Measurements from ENCODE around the gene ROR2. TPM values are rescaled to one million over a fixed set of nuclear protein-coding genes. Genes with fewer than 3 reads are reported as not detected.
A peak's percentile ranks its signal among the peaks of the same experiment; 100 is the strongest.

ROR2 gene
- total and polyA plus RNA-seq, 2 of the 13 experiments (the other 11 are each of a cell fraction or from before 2014, with no cell fraction given): not detected

DNA sequence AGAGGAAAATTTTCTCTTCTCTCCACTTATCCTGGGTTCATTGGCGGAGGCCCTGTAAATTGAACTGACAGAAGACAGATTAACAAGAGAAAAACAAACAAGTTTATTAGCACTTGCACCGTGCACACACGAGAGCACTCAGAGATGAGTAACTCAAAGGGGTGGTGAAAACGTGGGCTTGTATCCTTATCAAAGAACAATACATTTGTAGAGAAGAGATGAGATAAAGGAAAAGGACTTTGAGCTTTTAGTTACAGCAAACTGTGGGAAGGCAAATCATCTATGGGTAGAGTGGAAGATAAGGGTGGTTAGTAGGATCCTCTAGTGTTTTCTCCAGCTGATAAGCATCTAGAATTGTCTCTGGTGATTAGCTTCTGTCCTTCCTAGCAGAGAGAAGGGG lies 44.4 kb upstream of the ROR2 start (continued):
- peak; percentile 68 for TF ChIP-seq FOSL2 (CRISPR knock-in tag; IDR thresholded peaks at IDR 0.05)
- no peak for TF ChIP-seq SALL1 (CRISPR knock-in tag; IDR thresholded peaks at IDR 0.05)
- peak; percentile 92 for TF ChIP-seq GATA4 (IDR thresholded peaks at IDR 0.05; ENCODE audit: borderline replicate concordance, low read depth)
- TF ChIP-seq, protein P1, sequence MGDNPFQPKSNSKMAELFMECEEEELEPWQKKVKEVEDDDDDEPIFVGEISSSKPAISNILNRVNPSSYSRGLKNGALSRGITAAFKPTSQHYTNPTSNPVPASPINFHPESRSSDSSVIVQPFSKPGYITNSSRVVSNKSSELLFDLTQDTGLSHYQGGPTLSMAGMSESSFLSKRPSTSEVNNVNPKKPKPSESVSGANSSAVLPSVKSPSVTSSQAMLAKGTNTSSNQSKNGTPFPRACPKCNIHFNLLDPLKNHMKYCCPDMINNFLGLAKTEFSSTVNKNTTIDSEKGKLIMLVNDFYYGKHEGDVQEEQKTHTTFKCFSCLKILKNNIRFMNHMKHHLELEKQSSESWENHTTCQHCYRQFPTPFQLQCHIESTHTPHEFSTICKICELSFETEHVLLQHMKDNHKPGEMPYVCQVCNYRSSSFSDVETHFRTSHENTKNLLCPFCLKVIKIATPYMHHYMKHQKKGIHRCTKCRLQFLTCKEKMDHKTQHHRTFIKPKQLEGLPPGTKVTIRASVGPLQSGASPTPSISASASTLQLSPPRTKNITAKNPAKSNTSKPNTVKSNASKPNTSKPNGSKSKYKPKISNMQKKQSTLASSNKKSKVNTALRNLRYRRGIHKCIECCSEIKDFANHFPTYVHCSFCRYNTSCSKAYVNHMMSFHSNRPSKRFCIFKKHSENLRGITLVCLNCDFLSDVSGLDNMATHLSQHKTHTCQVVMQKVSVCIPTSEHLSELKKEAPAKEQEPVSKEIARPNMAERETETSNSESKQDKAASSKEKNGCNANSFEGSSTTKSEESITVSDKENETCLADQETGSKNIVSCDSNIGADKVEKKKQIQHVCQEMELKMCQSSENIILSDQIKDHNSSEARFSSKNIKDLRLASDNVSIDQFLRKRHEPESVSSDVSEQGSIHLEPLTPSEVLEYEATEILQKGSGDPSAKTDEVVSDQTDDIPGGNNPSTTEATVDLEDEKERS (CRISPR knock-in tag; IDR thresholded peaks at IDR 0.05): no peak
- no peak for TF ChIP-seq RFX3 (CRISPR knock-in tag; IDR thresholded peaks at IDR 0.05)
- TF ChIP-seq, protein P2, sequence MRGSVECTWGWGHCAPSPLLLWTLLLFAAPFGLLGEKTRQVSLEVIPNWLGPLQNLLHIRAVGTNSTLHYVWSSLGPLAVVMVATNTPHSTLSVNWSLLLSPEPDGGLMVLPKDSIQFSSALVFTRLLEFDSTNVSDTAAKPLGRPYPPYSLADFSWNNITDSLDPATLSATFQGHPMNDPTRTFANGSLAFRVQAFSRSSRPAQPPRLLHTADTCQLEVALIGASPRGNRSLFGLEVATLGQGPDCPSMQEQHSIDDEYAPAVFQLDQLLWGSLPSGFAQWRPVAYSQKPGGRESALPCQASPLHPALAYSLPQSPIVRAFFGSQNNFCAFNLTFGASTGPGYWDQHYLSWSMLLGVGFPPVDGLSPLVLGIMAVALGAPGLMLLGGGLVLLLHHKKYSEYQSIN (CRISPR knock-in tag; IDR thresholded peaks at IDR 0.05; ENCODE audit: borderline replicate concordance): no peak
- TF ChIP-seq FOXJ3 (CRISPR knock-in tag; IDR thresholded peaks at IDR 0.05; ENCODE audit: borderline replicate concordance): no peak
- TF ChIP-seq NR2F6 (IDR thresholded peaks at IDR 0.05): 0 out of 2 replicates have a peak, but pooled peaks have one; percentile 8
- no peak for TF ChIP-seq NR2F6 (CRISPR knock-in tag; IDR thresholded peaks at IDR 0.05)
- no peak for TF ChIP-seq TGIF2 (CRISPR knock-in tag; IDR thresholded peaks at IDR 0.05)
- TF ChIP-seq, protein P3, sequence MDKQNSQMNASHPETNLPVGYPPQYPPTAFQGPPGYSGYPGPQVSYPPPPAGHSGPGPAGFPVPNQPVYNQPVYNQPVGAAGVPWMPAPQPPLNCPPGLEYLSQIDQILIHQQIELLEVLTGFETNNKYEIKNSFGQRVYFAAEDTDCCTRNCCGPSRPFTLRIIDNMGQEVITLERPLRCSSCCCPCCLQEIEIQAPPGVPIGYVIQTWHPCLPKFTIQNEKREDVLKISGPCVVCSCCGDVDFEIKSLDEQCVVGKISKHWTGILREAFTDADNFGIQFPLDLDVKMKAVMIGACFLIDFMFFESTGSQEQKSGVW (CRISPR knock-in tag; IDR thresholded peaks at IDR 0.05; ENCODE audit: borderline replicate concordance): no peak
- TF ChIP-seq BCL6 (CRISPR knock-in tag; IDR thresholded peaks at IDR 0.05): 0 out of 2 replicates have a peak, but pooled peaks have one; percentile 11
- TF ChIP-seq, protein P4, sequence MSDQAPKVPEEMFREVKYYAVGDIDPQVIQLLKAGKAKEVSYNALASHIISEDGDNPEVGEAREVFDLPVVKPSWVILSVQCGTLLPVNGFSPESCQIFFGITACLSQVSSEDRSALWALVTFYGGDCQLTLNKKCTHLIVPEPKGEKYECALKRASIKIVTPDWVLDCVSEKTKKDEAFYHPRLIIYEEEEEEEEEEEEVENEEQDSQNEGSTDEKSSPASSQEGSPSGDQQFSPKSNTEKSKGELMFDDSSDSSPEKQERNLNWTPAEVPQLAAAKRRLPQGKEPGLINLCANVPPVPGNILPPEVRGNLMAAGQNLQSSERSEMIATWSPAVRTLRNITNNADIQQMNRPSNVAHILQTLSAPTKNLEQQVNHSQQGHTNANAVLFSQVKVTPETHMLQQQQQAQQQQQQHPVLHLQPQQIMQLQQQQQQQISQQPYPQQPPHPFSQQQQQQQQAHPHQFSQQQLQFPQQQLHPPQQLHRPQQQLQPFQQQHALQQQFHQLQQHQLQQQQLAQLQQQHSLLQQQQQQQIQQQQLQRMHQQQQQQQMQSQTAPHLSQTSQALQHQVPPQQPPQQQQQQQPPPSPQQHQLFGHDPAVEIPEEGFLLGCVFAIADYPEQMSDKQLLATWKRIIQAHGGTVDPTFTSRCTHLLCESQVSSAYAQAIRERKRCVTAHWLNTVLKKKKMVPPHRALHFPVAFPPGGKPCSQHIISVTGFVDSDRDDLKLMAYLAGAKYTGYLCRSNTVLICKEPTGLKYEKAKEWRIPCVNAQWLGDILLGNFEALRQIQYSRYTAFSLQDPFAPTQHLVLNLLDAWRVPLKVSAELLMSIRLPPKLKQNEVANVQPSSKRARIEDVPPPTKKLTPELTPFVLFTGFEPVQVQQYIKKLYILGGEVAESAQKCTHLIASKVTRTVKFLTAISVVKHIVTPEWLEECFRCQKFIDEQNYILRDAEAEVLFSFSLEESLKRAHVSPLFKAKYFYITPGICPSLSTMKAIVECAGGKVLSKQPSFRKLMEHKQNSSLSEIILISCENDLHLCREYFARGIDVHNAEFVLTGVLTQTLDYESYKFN (CRISPR knock-in tag; conservative IDR thresholded peaks at IDR 0.05): peak; percentile 38; the same call in 1 of the 2 replicates
- TF ChIP-seq HHEX (CRISPR knock-in tag; IDR thresholded peaks at IDR 0.05): peak; percentile 47; the same call in 1 of the 2 replicates
- TF ChIP-seq NFE2L1 (CRISPR knock-in tag; IDR thresholded peaks at IDR 0.05; ENCODE audit: borderline replicate concordance): no peak
- TF ChIP-seq FOSL1 (CRISPR knock-in tag; IDR thresholded peaks at IDR 0.05; ENCODE audit: borderline replicate concordance): no peak
- TF ChIP-seq IKZF4 (CRISPR knock-in tag; IDR thresholded peaks at IDR 0.05; ENCODE audit: borderline replicate concordance, low read depth, not compliant biosample characterization): no peak
- TF ChIP-seq NR2F1 (CRISPR knock-in tag; IDR thresholded peaks at IDR 0.05): no peak
- TF ChIP-seq KDM4B (CRISPR knock-in tag; IDR thresholded peaks at IDR 0.05): no peak
- TF ChIP-seq, protein P5, sequence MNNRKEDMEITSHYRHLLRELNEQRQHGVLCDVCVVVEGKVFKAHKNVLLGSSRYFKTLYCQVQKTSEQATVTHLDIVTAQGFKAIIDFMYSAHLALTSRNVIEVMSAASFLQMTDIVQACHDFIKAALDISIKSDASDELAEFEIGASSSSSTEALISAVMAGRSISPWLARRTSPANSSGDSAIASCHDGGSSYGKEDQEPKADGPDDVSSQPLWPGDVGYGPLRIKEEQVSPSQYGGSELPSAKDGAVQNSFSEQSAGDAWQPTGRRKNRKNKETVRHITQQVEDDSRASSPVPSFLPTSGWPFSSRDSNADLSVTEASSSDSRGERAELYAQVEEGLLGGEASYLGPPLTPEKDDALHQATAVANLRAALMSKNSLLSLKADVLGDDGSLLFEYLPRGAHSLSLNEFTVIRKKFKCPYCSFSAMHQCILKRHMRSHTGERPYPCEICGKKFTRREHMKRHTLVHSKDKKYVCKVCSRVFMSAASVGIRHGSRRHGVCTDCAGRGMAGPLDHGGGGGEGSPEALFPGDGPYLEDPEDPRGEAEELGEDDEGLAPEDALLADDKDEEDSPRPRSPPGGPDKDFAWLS (CRISPR knock-in tag; IDR thresholded peaks at IDR 0.05; ENCODE audit: borderline replicate concordance): no peak
- no peak for TF ChIP-seq FOXP1 (IDR thresholded peaks at IDR 0.05)
- peak; percentile 48; the same call in 1 of the 2 replicates for TF ChIP-seq FOXP1 (CRISPR knock-in tag; IDR thresholded peaks at IDR 0.05)
